Measurements from ENCODE around the gene DHCR24.
"Not testable (repeated sequence)": the region's sequence is repeated elsewhere in the genome, so short reads cannot be mapped to it uniquely, and the experiment has no call there.

Gene DHCR24

GRCh38 chr1:54886724-54887664, at the start of gene DHCR24:
Gene DHCR24 (minus strand): TSS chr1:54887195. CDS start chr1:54887119, 76 bp downstream.
- peak; percentile 75 for DNase-seq (ENCODE audit: low spot score)

- no peak for DNase-seq (ENCODE audit: low spot score)
These were observed 49.8 kb upstream of the DHCR24 start for GRCh38 chr1:54936791-54937190.

- DNase-seq (ENCODE audit: low spot score), result no peak
These were observed 47.9 kb upstream of the DHCR24 start for GRCh38 chr1:54934869-54935268.

GRCh38 chr1:54934081-54934480, 47.1 kb upstream of the DHCR24 start:
- DNase-seq (ENCODE audit: low spot score), result not testable (repeated sequence)

- DNase-seq (ENCODE audit: low spot score), result no peak
These were observed 44.4 kb upstream of the DHCR24 start for GRCh38 chr1:54931275-54931840.

GRCh38 chr1:54929700-54930099, 42.7 kb upstream of the DHCR24 start:
- DNase-seq (ENCODE audit: low spot score), result no peak

- no peak for DNase-seq (ENCODE audit: low spot score)
These were observed 41.3 kb upstream of the DHCR24 start for GRCh38 chr1:54928327-54928726.

GRCh38 chr1:54927472-54928240, 40.7 kb upstream of the DHCR24 start:
- DNase-seq (ENCODE audit: low spot score), result no peak

GRCh38 chr1:54926970-54927369, 40.0 kb upstream of the DHCR24 start:
- DNase-seq (ENCODE audit: low spot score), result no peak

- no peak for DNase-seq (ENCODE audit: low spot score)
These were observed 36.0 kb upstream of the DHCR24 start for GRCh38 chr1:54922921-54923421.

GRCh38 chr1:54922040-54922761, 35.2 kb upstream of the DHCR24 start:
- DNase-seq (ENCODE audit: low spot score), result no peak

GRCh38 chr1:54919367-54920359, 32.7 kb upstream of the DHCR24 start:
- DNase-seq (ENCODE audit: low spot score), result no peak

- not testable (repeated sequence) for DNase-seq (ENCODE audit: low spot score)
These were observed 24.1 kb upstream of the DHCR24 start for GRCh38 chr1:54911076-54911475.

- DNase-seq (ENCODE audit: low spot score), result no peak
These were observed 19.6 kb upstream of the DHCR24 start for GRCh38 chr1:54906586-54906985.

GRCh38 chr1:54904476-54905048, 17.6 kb upstream of the DHCR24 start:
- DNase-seq (ENCODE audit: low spot score), result no peak

- DNase-seq (ENCODE audit: low spot score), result no peak
These were observed 7.3 kb upstream of the DHCR24 start for GRCh38 chr1:54894271-54894670.

GRCh38 chr1:54892586-54892985, 5.6 kb upstream of the DHCR24 start:
- DNase-seq (ENCODE audit: low spot score), result no peak

GRCh38 chr1:54889132-54889725, 2.2 kb upstream of the DHCR24 start:
- no peak for DNase-seq (ENCODE audit: low spot score)

- no peak for DNase-seq (ENCODE audit: low spot score)
These were observed 1.2 kb upstream of the DHCR24 start for GRCh38 chr1:54888080-54888733.
